Osteoblast (primary cell): ENCODE measurements around the gene CDK3. TPM values are rescaled to one million over a fixed set of nuclear protein-coding genes. Genes with fewer than 3 reads are reported as not detected.

Experiments
- DNase-seq: peaks from one replicate; pipeline ENCODE4 v3.0.0; 2011; ENCODE audit warnings: low spot score, mixed read lengths; ENCODE audit not compliant: insufficient read length; ENCODE audit errors: missing footprints
- H2AFZ ChIP-seq: 2 replicates; pipeline ENCODE4 v1.6.0; 2011; ENCODE audit warnings: mild to moderate bottlenecking, low read length
- H3K27ac ChIP-seq: 2 replicates; pipeline ENCODE4 v1.5.1; 2011; ENCODE audit warnings: mild to moderate bottlenecking, low read depth, low read length, moderate library complexity
- H3K27me3 ChIP-seq: 2 replicates; pipeline ENCODE4 v1.6.0; 2012; ENCODE audit warnings: mild to moderate bottlenecking, control low read depth, inconsistent platforms, low read length, moderate library complexity; ENCODE audit not compliant: insufficient read depth
- H3K36me3 ChIP-seq: 2 replicates; pipeline ENCODE4 v1.5.1; 2011; ENCODE audit warnings: mild to moderate bottlenecking, low read length, control low read depth, moderate library complexity; ENCODE audit not compliant: insufficient read depth
- H3K4me1 ChIP-seq: 2 replicates; pipeline ENCODE4 v1.5.1; 2011; ENCODE audit warnings: mild to moderate bottlenecking, low read length, control low read depth, moderate library complexity; ENCODE audit not compliant: insufficient read depth
- H3K4me2 ChIP-seq: 2 replicates; pipeline ENCODE4 v1.6.0; 2011; ENCODE audit warnings: mild to moderate bottlenecking, low read length; ENCODE audit not compliant: insufficient read depth
- H3K4me3 ChIP-seq: fragments of 200-600 bp; sonication (generic); 3 replicates; pipeline ENCODE4 v1.5.1; 2012; ENCODE audit warnings: mild to moderate bottlenecking, low read length, inconsistent platforms; ENCODE audit not compliant: insufficient read depth
- H3K79me2 ChIP-seq: 2 replicates; pipeline ENCODE4 v1.6.0; 2012; ENCODE audit warnings: mild to moderate bottlenecking, low read length, control low read depth, inconsistent platforms; ENCODE audit not compliant: insufficient read depth
- H3K9me3 ChIP-seq: 2 replicates; pipeline ENCODE4 v1.5.1; 2011; ENCODE audit warnings: low read depth, low read length, control low read depth
- H4K20me1 ChIP-seq: 2 replicates; pipeline ENCODE4 v1.6.0; 2012; ENCODE audit warnings: mild to moderate bottlenecking, low read length, control low read depth; ENCODE audit not compliant: insufficient read depth
- total RNA-seq: library from RNA; depleted of rRNA; stranded (reverse); fragments of >200 nt; gene quantifications from 2 replicates; pipeline ENCODE4 v1.2.3, GENCODE V29; 2012
- TF ChIP-seq, protein P1 (sequence below): IDR thresholded peaks from 2 replicates; pipeline ENCODE4 v1.5.1; 2011; ENCODE audit warnings: mild to moderate bottlenecking, low read depth, low read length, moderate library complexity; ENCODE audit errors: extremely low read depth

CDK3 gene
- total RNA-seq, 1 donor: 0.72 TPM

DNA sequence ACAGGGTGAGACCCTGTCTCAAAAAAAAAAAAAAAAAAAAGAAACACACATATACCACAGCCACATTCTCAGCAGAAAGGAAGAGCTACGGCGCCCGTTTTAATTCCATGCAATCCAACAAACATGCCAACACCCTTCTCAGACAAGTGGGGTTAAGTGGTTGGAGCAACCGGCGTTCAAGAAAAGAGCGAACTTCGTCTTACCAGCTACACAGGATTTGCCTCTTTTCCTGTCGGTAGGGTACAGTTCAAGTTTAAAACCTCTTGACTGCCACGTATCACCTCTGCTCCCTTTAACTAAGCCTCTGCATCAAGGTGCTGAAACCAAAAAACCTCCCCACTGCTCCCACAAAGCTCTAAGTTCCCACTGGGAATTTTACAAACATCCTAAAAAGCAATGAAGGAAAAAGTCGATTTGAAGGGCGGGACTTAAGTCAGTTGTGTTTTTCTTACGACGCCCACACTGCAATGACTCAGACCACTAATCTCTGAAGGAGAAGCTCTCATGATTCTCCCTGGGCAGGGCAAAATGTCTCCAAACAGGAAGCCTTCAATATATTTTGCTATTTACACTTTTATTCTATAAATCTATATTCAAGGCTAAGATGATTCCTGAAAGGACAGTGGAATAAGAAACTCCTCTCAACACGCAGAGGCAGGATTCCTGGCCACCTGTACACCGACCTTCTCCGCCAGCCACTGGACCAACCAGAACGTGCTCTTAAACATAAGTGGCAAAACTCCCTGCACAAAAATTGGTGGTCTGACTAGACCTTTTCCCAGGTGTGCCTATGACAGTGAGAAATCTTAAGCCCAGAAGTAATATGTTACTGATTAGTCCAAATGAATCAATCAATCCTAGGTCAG lies 52.8 kb downstream of the CDK3 start:
- Histone ChIP-seq H3K4me2 (peak overlapping the region; percentile 43), H2AFZ (no peak overlapping the region), H3K27ac (peak overlapping the region; percentile 61)

DNA sequence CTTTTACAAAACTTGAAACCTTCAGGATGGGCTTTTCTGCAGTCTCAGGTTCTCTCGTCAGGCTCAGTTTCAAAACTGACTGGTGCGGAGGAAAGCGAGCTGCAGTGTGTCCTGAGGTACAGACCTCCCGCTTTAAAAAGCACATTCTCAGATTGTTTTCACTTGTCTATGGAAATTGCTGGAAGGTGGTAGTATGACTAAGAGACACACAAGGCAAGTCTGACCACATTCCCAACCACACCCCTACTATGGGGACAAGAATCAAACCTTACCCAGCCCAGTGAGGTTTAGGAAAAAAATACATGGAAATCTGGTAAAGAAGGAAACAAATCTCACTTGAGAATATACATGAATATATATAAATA lies 53.4 kb downstream of the CDK3 start:
- peak; percentile 89 for DNase-seq
- H3K79me2 ChIP-seq: peaks cover 32% of the 10 kb centered on the region
- H2AFZ ChIP-seq: no peak overlapping the region
- TF ChIP-seq, protein P1, sequence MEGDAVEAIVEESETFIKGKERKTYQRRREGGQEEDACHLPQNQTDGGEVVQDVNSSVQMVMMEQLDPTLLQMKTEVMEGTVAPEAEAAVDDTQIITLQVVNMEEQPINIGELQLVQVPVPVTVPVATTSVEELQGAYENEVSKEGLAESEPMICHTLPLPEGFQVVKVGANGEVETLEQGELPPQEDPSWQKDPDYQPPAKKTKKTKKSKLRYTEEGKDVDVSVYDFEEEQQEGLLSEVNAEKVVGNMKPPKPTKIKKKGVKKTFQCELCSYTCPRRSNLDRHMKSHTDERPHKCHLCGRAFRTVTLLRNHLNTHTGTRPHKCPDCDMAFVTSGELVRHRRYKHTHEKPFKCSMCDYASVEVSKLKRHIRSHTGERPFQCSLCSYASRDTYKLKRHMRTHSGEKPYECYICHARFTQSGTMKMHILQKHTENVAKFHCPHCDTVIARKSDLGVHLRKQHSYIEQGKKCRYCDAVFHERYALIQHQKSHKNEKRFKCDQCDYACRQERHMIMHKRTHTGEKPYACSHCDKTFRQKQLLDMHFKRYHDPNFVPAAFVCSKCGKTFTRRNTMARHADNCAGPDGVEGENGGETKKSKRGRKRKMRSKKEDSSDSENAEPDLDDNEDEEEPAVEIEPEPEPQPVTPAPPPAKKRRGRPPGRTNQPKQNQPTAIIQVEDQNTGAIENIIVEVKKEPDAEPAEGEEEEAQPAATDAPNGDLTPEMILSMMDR: no peak
- peaks cover 12% of the 10 kb centered on the region for H3K4me1 ChIP-seq
- H3K4me2 ChIP-seq: no peak overlapping the region
- no peak overlapping the region for H3K4me3 ChIP-seq
- peak overlapping the region; percentile 61 for H3K27ac ChIP-seq
- H4K20me1 ChIP-seq: peaks cover 23% of the 10 kb centered on the region
- H3K9me3 ChIP-seq: peaks cover 3% of the 10 kb centered on the region
- H3K27me3 ChIP-seq: no peaks in the 10 kb centered on the region
- peaks cover 70% of the 10 kb centered on the region for H3K36me3 ChIP-seq

More for the DNA sequence above, 52.8 kb downstream of the CDK3 start:
- H3K4me3 ChIP-seq: no peak overlapping the region
- peaks cover 3% of the 10 kb centered on the region for H3K9me3 ChIP-seq
- H3K36me3 ChIP-seq: peaks cover 70% of the 10 kb centered on the region
- peak; percentile 93 for DNase-seq
- TF ChIP-seq, protein P1: no peak
- peaks cover 32% of the 10 kb centered on the region for H3K79me2 ChIP-seq
- H4K20me1 ChIP-seq: peaks cover 28% of the 10 kb centered on the region
- peaks cover 12% of the 10 kb centered on the region for H3K4me1 ChIP-seq
- no peaks in the 10 kb centered on the region for H3K27me3 ChIP-seq

Other genes with a start within 250 kb of the CDK3 start
- 25.3 and 27.7 TPM in 2 replicates for gene GALK1, start 235.7 kb upstream of the CDK3 start, total RNA-seq
- gene UNK, start 216.0 kb upstream of the CDK3 start, total RNA-seq: 18.5 and 23.6 TPM in 2 replicates
- 1.1 and 2.1 TPM in 2 replicates for gene UNC13D, start 156.5 kb upstream of the CDK3 start, total RNA-seq
- 31.1 and 38.3 TPM in 2 replicates for gene WBP2, start 145.5 kb upstream of the CDK3 start, total RNA-seq
- 21.7 and 22.4 TPM in 2 replicates for gene TRIM47, start 122.3 kb upstream of the CDK3 start, total RNA-seq
- gene TRIM65, start 103.9 kb upstream of the CDK3 start, total RNA-seq: 22.8 and 23.3 TPM in 2 replicates
- 36.6 and 37.1 TPM in 2 replicates for gene MRPL38, start 96.0 kb upstream of the CDK3 start, total RNA-seq
- gene FBF1, start 59.8 kb upstream of the CDK3 start, total RNA-seq: 14.1 and 17.1 TPM in 2 replicates
- 59.2 and 59.4 TPM in 2 replicates for gene ACOX1, start 21.7 kb upstream of the CDK3 start, total RNA-seq
- gene TEN1, start 21.6 kb upstream of the CDK3 start, total RNA-seq: 23.2 and 23.6 TPM in 2 replicates
- not detected in 2 replicates for gene EVPL, start 26.5 kb downstream of the CDK3 start, total RNA-seq
- gene SRP68, start 71.7 kb downstream of the CDK3 start, total RNA-seq: 22.7 and 25.3 TPM in 2 replicates
- 0.29 TPM in 1 of 2 replicates, not detected in the other for gene GALR2, start 73.9 kb downstream of the CDK3 start, total RNA-seq
- gene ZACN, start 78.3 kb downstream of the CDK3 start, total RNA-seq: not detected in 2 replicates
- 102 TPM in 2 replicates for gene EXOC7, start 102.9 kb downstream of the CDK3 start, total RNA-seq
- not detected in 2 replicates for gene FOXJ1, start 140.4 kb downstream of the CDK3 start, total RNA-seq
- gene RNF157, start 239.6 kb downstream of the CDK3 start, total RNA-seq: 0.29 and 0.36 TPM in 2 replicates